Measurements from ENCODE around the gene RSRC2. TPM values are rescaled to one million over a fixed set of nuclear protein-coding genes. Genes with fewer than 3 reads are reported as not detected.

Gene RSRC2
- total RNA-seq, 1 experiment from 2014 or later, result 77.9 TPM

DNA sequence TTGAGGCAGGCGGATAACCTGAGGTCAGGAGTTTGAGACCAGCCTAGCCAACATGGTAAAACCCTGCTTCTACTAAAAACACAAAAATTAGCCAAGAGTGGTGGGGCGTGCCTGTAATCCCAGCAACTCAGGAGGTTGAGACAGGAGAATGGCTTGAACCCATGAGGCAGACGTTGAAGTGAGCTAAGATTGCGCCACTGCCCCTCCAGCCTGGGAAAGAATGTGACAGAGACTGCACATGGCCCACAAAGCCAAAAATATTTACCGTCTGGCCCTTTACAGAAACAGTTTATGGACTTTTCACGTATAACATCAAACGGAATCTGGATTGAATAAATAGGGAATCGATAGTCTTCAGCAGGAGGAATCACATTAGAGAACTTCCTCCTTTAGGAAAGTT is 3.5 kb downstream of the RSRC2 start:
- peaks cover 67% of the 10 kb centered on the region for H3K36me3 Mint-ChIP-seq (ENCODE audit: insufficient read depth, unreplicated experiment)
- no peak for DNase-seq
- CTCF ChIA-PET, result no interaction called here

DNA sequence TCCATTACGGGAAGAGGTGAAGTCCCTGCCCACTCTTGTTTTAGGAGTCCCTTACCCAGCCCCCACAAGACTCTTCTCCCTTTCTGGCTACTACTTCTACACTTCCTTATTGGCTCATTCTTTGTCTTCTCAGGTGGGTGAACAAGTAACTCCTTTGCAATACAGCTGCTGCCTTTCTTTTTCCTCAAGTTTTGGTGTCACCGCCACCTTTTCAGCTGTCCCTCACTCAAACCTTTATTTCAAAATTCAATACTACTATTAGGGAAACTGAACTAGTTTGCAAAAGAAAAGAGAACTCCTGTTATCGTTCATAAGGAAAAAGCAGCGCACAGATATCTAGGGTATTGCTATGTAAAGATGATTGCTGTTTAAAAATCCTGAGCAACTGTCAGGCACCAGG is 6.1 kb downstream of the RSRC2 start:
- Mint-ChIP-seq H3K36me3 (ENCODE audit: insufficient read depth, unreplicated experiment) (peaks cover 93% of the 10 kb centered on the region), H3K4me3 (ENCODE audit: unreplicated experiment) (no peak overlapping the region), H3K4me1 (ENCODE audit: low read depth, unreplicated experiment) (peaks cover 14% of the 10 kb centered on the region), H3K9me3 (ENCODE audit: unreplicated experiment) (no peaks in the 10 kb centered on the region), H3K27ac (ENCODE audit: unreplicated experiment) (no peak overlapping the region), H3K27me3 (ENCODE audit: insufficient read depth, unreplicated experiment) (no peaks in the 10 kb centered on the region)
- no peak for DNase-seq
- no peaks in the 10 kb centered on the region for H3K27me3 ChIP-seq (replicated peaks; ENCODE audit: control insufficient read depth, insufficient read depth, low read length)
- H3K9me3 ChIP-seq, result no peaks in the 10 kb centered on the region
- intact Hi-C loops (cut with micrococcal nuclease; ENCODE audit: unreplicated experiment), result no loop called here
- TF ChIP-seq, protein P1, sequence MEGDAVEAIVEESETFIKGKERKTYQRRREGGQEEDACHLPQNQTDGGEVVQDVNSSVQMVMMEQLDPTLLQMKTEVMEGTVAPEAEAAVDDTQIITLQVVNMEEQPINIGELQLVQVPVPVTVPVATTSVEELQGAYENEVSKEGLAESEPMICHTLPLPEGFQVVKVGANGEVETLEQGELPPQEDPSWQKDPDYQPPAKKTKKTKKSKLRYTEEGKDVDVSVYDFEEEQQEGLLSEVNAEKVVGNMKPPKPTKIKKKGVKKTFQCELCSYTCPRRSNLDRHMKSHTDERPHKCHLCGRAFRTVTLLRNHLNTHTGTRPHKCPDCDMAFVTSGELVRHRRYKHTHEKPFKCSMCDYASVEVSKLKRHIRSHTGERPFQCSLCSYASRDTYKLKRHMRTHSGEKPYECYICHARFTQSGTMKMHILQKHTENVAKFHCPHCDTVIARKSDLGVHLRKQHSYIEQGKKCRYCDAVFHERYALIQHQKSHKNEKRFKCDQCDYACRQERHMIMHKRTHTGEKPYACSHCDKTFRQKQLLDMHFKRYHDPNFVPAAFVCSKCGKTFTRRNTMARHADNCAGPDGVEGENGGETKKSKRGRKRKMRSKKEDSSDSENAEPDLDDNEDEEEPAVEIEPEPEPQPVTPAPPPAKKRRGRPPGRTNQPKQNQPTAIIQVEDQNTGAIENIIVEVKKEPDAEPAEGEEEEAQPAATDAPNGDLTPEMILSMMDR (IDR thresholded peaks at IDR 0.05; ENCODE audit: insufficient read depth in 1 of 2, low read depth in 1 of 2, low read length in 1 of 2, severe bottlenecking in 1 of 2, unreplicated experiment in 1 of 2), result no peak
- H3K4me3 ChIP-seq (ENCODE audit: low read depth, low read length), result no peak overlapping the region
- no TSS peak for BruUV-seq (replicated peaks)
- ChIA-PET CTCF (no interaction called here), POLR2A (interaction anchor here (1.7 kb wide), 1 partner anchor 20 kb away, joined by 6 read pairs; the partner anchor contains the start of gene ZCCHC8)
- H3K36me3 ChIP-seq (ENCODE audit: control insufficient read depth, insufficient read depth, low read length), result peaks cover 8% of the 10 kb centered on the region
- peaks cover 16% of the 10 kb centered on the region; the same call in 1 of the 2 replicates for H3K4me1 ChIP-seq

More for the DNA sequence above, 3.5 kb downstream of the RSRC2 start:
- TF ChIP-seq, protein P1 (IDR thresholded peaks at IDR 0.05; ENCODE audit: insufficient read depth in 1 of 2, low read depth in 1 of 2, low read length in 1 of 2, severe bottlenecking in 1 of 2, unreplicated experiment in 1 of 2), result no peak
- Histone ChIP-seq H3K4me1 (peaks cover 17% of the 10 kb centered on the region), H3K36me3 (ENCODE audit: control insufficient read depth, insufficient read depth, low read length) (peaks cover 4% of the 10 kb centered on the region), H3K4me3 (ENCODE audit: low read depth, low read length) (no peak overlapping the region), H3K9me3 (no peaks in the 10 kb centered on the region), H3K27me3 (replicated peaks; ENCODE audit: control insufficient read depth, insufficient read depth, low read length) (no peaks in the 10 kb centered on the region)
- H3K4me3 Mint-ChIP-seq (ENCODE audit: unreplicated experiment), result no peak overlapping the region
- H3K27me3 Mint-ChIP-seq (ENCODE audit: insufficient read depth, unreplicated experiment), result no peaks in the 10 kb centered on the region
- no TSS peak for BruUV-seq (replicated peaks)
- POLR2A ChIA-PET, result interaction anchor here (1.3 to 1.4 kb wide), 2 partner anchors 22 to 23 kb away, joined by 3 to 4 read pairs; no protein-coding TSS in a partner anchor
- intact Hi-C loops (cut with micrococcal nuclease; ENCODE audit: unreplicated experiment), result no loop called here
- H3K27ac Mint-ChIP-seq (ENCODE audit: unreplicated experiment), result no peak overlapping the region
- H3K9me3 Mint-ChIP-seq (ENCODE audit: unreplicated experiment), result no peaks in the 10 kb centered on the region
- peaks cover 8% of the 10 kb centered on the region for H3K4me1 Mint-ChIP-seq (ENCODE audit: low read depth, unreplicated experiment)

DNA sequence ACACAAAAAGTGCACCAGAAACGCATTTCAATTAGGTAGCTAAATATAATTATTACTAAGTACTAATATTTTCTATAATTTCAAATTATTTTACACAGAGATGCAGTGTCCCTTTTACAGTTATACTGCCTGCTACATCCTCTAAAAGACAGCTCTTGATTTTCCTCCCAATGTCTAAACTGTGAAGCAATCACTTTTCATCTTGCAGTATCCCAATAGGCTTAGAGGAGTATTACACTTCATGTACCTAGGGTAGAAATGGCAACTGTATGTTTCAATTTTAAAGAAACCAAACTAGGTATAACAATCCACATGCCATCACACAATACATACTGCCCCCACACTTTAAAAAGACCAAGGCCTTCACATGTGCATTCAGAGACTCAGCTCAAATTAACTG is 7.3 kb downstream of the RSRC2 start:
- Mint-ChIP-seq H3K4me1 (ENCODE audit: low read depth, unreplicated experiment) (peaks cover 14% of the 10 kb centered on the region), H3K27ac (ENCODE audit: unreplicated experiment) (no peak overlapping the region), H3K4me3 (ENCODE audit: unreplicated experiment) (no peak overlapping the region), H3K27me3 (ENCODE audit: insufficient read depth, unreplicated experiment) (no peaks in the 10 kb centered on the region), H3K9me3 (ENCODE audit: unreplicated experiment) (no peaks in the 10 kb centered on the region), H3K36me3 (ENCODE audit: insufficient read depth, unreplicated experiment) (peaks cover 93% of the 10 kb centered on the region)
- H3K4me3 ChIP-seq (ENCODE audit: low read depth, low read length), result no peak overlapping the region
- H3K9me3 ChIP-seq, result no peaks in the 10 kb centered on the region
- no TSS peak for BruUV-seq (replicated peaks)
- H3K4me1 ChIP-seq, result peaks cover 10% of the 10 kb centered on the region; the same call in 1 of the 2 replicates
- CTCF ChIA-PET, result no interaction called here
- TF ChIP-seq, protein P1 (IDR thresholded peaks at IDR 0.05; ENCODE audit: insufficient read depth in 1 of 2, low read depth in 1 of 2, low read length in 1 of 2, severe bottlenecking in 1 of 2, unreplicated experiment in 1 of 2), result no peak
- POLR2A ChIA-PET, result interaction anchor here (1.7 kb wide), 1 partner anchor 19 kb away, joined by 6 read pairs; the partner anchor contains the start of gene ZCCHC8
- no peaks in the 10 kb centered on the region for H3K27me3 ChIP-seq (replicated peaks; ENCODE audit: control insufficient read depth, insufficient read depth, low read length)
- H3K36me3 ChIP-seq (ENCODE audit: control insufficient read depth, insufficient read depth, low read length), result peaks cover 8% of the 10 kb centered on the region
- intact Hi-C loops (cut with micrococcal nuclease; ENCODE audit: unreplicated experiment), result no loop called here
- DNase-seq, result no peak
